ENCODE measurements around the gene GLIS1. TPM values are rescaled to one million over a fixed set of nuclear protein-coding genes. Genes with fewer than 3 reads are reported as not detected.

GLIS1 gene
- total RNA-seq, 1 experiment from 2014 or later, result 0.28 TPM

GRCh38 chr1:53735261-53735660, 3.7 kb downstream of the GLIS1 start:
- no peak overlapping the region for H3K27ac ChIP-seq (ENCODE audit: insufficient read length, low read depth, low read length)
- peaks cover 86% of the 10 kb centered on the region for H3K27me3 Mint-ChIP-seq (ENCODE audit: low read depth)

More at GRCh38 chr1:53735261-53735660, 3.7 kb downstream of the GLIS1 start:
- no peak for TF ChIP-seq CTCF (conservative IDR thresholded peaks at IDR 0.05)
- Histone ChIP-seq H3K4me1 (ENCODE audit: insufficient read depth, low read length) (no peaks in the 10 kb centered on the region), H4K5ac (ENCODE audit: insufficient read length, low read depth, low read length) (no peak overlapping the region), H2BK12ac (ENCODE audit: insufficient read length, low read depth, low read length) (no peak overlapping the region), H3K23ac (ENCODE audit: insufficient read length, low read depth, low read length) (no peak overlapping the region), H3K18ac (ENCODE audit: insufficient read length, low read depth, low read length) (no peak overlapping the region), H3K14ac (ENCODE audit: insufficient read depth, low read length) (no peak overlapping the region), H3K27me3 (ENCODE audit: insufficient read depth, low read length) (peaks cover 43% of the 10 kb centered on the region), H2AK5ac (ENCODE audit: insufficient read length, low read length) (no peak overlapping the region), H3K9me3 (ENCODE audit: control insufficient read depth, low read depth, low read length) (no peaks in the 10 kb centered on the region), H3K4ac (ENCODE audit: low read depth, low read length) (no peak overlapping the region), H2BK20ac (ENCODE audit: low read depth, low read length, poor library complexity, severe bottlenecking) (no peak overlapping the region), H2BK5ac (ENCODE audit: insufficient read length, low read length) (no peak overlapping the region), H3K79me1 (ENCODE audit: insufficient read depth, low read depth, low read length, poor library complexity, severe bottlenecking) (no peaks in the 10 kb centered on the region), H3K79me2 (ENCODE audit: insufficient read depth, low read length) (no peaks in the 10 kb centered on the region), H3K56ac (ENCODE audit: insufficient read length, low read depth, low read length) (no peak overlapping the region), H4K91ac (ENCODE audit: insufficient read length, low read depth, low read length) (no peak overlapping the region), H3K9ac (ENCODE audit: extremely low read depth, insufficient read length, low read length) (no peak overlapping the region), H3K4me2 (ENCODE audit: insufficient read depth, insufficient read length, low read length) (no peak overlapping the region), H3K23me2 (ENCODE audit: insufficient read length, low read depth, low read length, poor library complexity, severe bottlenecking) (peaks cover 11% of the 10 kb centered on the region), H4K20me1 (ENCODE audit: control insufficient read depth, insufficient read depth, insufficient read length) (no peaks in the 10 kb centered on the region), H2BK15ac (ENCODE audit: low read depth, low read length) (no peak overlapping the region), H4K8ac (replicated peaks; ENCODE audit: insufficient read length, low read depth, low read length) (no peak overlapping the region), H2AFZ (ENCODE audit: low read length) (no peak overlapping the region), H3T11ph (ENCODE audit: low read length) (no peak overlapping the region), H2BK120ac (ENCODE audit: low read depth, low read length, poor library complexity, severe bottlenecking) (no peak overlapping the region)
- no peak overlapping the region for H3K27ac Mint-ChIP-seq
- peaks cover 9 to 17% of the 10 kb centered on the region in 2 experiments for H3K4me1 Mint-ChIP-seq
- H3K36me3 Mint-ChIP-seq (ENCODE audit: insufficient read depth in 1 of 3, low read depth in 3 of 3), result no peaks in the 10 kb centered on the region
- no peaks in the 10 kb centered on the region for H3K9me3 Mint-ChIP-seq
- H3K4me3 Mint-ChIP-seq, result no peak overlapping the region; a peak in 1 of 5 replicates
- no peak for DNase-seq
- no CpG with 5 or more reads among the region's 5 CpGs for WGBS (ENCODE audit: extremely low coverage, insufficient read length, low lambda C conversion rate)
